HG03521 (cell line): ENCODE data around the gene IFT20.
A peak's percentile ranks its signal among the peaks of the same experiment; 100 is the strongest.

Experiments used
- ATAC-seq: cut with Tn5 transposase; IDR thresholded peaks from one replicate; pipeline ENCODE4 v1.9.1; 2021; ENCODE audit warnings: mild to moderate bottlenecking, moderate library complexity; ENCODE audit not compliant: unreplicated experiment

IFT20 gene

GRCh38 chr17:28335201-28335958 lies at the start of gene IFT20, which contains the start of gene TNFAIP1:
IFT20 (minus strand) TSS chr17:28335472; CDS start chr17:28331985, 3,487 bp downstream.
TNFAIP1 (plus strand) TSS chr17:28335761; CDS start chr17:28339522, 3,761 bp downstream.
- ATAC-seq: peak; percentile 93

- ATAC-seq: no peak
Observed at GRCh38 chr17:28385037-28385400, 49.7 kb upstream of the IFT20 start.

- no peak for ATAC-seq
Observed at GRCh38 chr17:28384281-28385036, 49.2 kb upstream of the IFT20 start.

GRCh38 chr17:28381141-28381825 lies 46.0 kb upstream of the IFT20 start:
- ATAC-seq: no peak

GRCh38 chr17:28379814-28380801 lies 44.8 kb upstream of the IFT20 start:
- ATAC-seq: no peak

GRCh38 chr17:28372945-28373274 lies 37.6 kb upstream of the IFT20 start:
- ATAC-seq: no peak

- ATAC-seq: no peak
Observed at GRCh38 chr17:28372203-28372944, 37.1 kb upstream of the IFT20 start.

- peak; percentile 81 for ATAC-seq
Observed at GRCh38 chr17:28371245-28372202, 36.3 kb upstream of the IFT20 start, which contains the start of gene SARM1. SARM1 (plus strand) TSS chr17:28371694; CDS start chr17:28372033, 339 bp downstream.

- ATAC-seq: no peak
Observed at GRCh38 chr17:28370744-28371103, 35.5 kb upstream of the IFT20 start.

GRCh38 chr17:28370035-28370743 lies 34.9 kb upstream of the IFT20 start, which contains the start of gene VTN:
VTN (minus strand) TSS chr17:28370307; CDS start chr17:28370203, 104 bp downstream.
- no peak for ATAC-seq

- ATAC-seq: no peak
Observed at GRCh38 chr17:28369684-28370034, 34.4 kb upstream of the IFT20 start.

- no peak for ATAC-seq
Observed at GRCh38 chr17:28368915-28369683, 33.8 kb upstream of the IFT20 start.

GRCh38 chr17:28368306-28368831 lies 33.1 kb upstream of the IFT20 start:
- no peak for ATAC-seq

GRCh38 chr17:28367641-28368305 lies 32.5 kb upstream of the IFT20 start:
- ATAC-seq: no peak

GRCh38 chr17:28366605-28367004 lies 31.3 kb upstream of the IFT20 start:
- no peak for ATAC-seq

- ATAC-seq: no peak
Observed at GRCh38 chr17:28365487-28365886, 30.2 kb upstream of the IFT20 start.
